SH-SY5Y (cell line): ENCODE measurements around the gene SHTN1.

Source experiments
- GATA2 ChIP-seq: IDR thresholded peaks from 2 replicates; pipeline ENCODE4 v1.6.1; 2011; ENCODE audit warnings: mild to moderate bottlenecking, low read depth, low read length
- GATA3 ChIP-seq: IDR thresholded peaks from 2 replicates; pipeline ENCODE4 v1.6.1; 2011; ENCODE audit warnings: low read depth, mild to moderate bottlenecking, low read length, moderate library complexity

Gene SHTN1

DNA sequence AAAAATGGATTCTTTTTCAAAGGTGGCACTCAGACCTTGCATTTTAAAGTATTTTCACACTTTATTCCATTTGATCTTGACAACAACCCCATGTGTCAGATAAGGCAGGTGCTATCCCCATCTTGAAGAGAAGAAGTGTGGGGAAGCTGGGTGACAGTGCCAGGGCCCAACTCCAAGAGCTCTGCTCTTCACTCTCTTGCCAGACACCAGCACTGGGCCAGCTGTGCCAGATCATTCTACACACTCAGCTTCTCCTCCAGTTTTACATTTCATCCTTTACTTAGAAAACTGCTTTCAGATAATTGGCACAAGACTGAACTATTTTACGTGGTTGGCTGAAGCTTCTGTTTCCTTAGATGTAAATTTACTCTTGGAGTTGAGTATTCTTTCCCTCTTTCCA is 91.3 kb downstream of the SHTN1 start:
- TF ChIP-seq GATA2, result no peak
- no peak for TF ChIP-seq GATA3

DNA sequence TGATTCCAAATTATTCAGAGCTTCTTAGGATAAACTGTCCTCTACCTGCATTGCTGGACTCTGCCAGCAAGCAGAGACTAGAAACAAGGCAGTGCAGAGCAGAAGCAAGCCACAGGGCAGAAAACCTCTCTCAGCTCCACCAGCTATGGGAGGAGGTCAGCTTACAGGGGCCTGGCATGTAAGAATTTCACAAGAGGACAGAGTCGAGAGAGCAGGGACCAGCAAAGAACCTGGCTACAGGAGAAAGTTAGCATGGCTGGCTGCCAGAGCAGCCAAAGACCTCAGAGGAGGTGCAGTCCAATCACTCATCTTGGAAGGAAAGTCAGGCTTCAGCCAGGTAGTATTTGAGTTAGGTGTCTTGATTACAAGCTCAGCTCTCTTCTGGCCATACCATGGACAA is 92.8 kb downstream of the SHTN1 start:
- TF ChIP-seq GATA2 (no peak), GATA3 (no peak)

DNA sequence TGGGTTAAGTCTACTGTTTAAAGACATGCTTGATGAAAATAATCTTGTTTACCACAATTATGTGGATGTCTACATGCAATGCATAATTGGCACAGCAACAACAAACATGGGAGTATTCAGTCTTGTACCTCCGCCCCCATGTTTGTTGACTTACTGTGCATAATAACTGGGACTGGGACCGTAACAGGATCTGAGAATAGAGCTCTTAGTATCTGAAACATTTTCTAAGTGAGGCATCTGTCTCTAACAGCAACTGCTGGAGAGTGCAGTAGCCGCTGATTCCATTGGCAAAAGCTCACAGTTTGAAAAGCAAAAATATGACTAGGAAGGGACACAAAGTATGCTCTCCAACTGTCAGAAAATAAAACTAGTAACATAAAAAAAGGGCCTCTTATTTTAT is 94.1 kb downstream of the SHTN1 start:
- TF ChIP-seq GATA2 (no peak), GATA3 (no peak)

DNA sequence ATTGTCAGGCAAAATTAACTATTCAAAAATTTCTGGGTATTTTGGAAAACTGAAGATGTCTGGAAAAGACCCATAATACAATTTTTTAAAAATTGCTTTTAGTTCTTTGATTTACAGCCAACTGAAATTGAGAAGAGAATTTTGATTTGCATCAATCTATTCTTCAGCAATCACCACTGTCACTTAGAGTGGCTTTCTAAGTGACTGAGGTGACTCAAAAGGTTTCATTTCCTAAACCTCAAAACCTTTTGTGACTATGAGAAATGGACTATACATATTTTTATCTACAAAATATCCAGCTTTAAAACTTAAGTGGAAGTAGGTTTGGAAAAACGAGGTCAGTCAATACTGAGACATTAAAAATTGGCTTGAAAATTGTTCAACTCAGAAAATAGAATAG is 95.7 kb downstream of the SHTN1 start:
- TF ChIP-seq GATA2 (no peak), GATA3 (no peak)

DNA sequence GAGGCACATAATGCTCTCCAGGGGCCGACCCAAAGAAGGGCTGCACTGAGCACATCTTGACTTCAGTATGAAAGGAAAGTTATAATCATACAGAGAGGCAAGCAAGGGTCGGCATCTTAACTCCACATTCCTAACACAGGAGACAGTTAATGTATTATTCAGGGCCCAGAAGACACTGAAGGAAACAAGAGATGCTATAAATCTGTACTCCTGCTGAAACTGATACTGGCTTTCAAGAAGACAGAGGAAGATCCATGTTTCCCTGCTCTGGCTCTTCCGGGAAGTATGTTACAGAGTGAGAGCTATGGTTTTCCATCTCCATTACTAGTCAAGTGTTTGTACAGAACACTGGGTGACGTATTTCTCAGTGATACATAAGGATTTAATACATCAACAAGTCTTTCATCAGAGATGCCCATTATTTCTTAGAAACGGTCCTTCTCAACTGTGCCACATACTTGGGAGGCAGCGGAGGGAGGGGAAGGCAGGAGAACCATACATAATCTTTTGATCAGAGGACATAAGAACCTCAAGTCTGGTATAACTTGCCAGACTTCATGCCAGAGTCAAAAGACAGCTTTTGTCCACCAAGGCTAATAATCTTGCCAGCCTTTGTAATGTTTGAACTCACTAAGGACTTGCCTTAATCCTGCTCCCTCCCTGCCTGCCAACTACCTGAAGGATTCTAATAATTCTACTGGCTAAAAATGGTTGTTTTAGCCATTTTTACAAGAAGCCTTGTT is 97.6 kb downstream of the SHTN1 start:
- TF ChIP-seq GATA2 (no peak), GATA3 (no peak)

DNA sequence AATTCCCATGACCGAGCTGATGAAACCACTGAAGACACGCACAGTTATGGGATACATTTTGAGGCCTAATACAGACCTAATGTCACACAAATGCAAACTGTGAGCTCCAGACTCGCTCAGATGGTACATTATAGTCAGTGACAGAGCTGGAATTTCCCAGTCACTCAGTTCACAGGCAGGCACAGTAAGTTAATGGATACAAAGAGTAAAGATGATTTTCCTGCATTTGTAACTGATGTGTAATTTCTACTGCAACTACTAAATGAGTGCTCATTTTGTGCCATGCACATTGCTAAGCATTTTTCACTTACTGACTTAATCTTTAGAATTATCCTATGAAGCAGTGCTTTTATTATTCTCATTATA is 99.2 kb downstream of the SHTN1 start:
- TF ChIP-seq GATA3, result no peak
- no peak for TF ChIP-seq GATA2

DNA sequence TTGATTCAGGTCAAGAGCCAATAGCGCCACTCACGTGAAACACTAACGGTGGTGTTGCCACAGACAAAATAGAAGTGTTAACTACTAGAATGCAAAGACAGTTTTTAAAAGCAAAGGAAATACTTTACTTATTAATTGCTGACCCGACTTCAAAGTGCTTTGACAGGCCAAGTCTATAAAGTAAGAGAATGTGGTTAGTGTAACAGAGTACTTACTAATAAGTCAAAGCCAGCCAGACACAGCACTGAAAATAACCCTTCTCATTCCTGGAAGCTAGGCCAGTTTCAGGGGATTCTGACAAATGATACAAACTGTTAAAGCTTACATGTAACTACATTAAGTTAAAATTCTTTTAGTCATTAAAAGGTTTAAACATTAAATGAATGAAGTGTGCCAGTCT is 105.4 kb downstream of the SHTN1 start:
- no peak for TF ChIP-seq GATA2
- no peak for TF ChIP-seq GATA3

DNA sequence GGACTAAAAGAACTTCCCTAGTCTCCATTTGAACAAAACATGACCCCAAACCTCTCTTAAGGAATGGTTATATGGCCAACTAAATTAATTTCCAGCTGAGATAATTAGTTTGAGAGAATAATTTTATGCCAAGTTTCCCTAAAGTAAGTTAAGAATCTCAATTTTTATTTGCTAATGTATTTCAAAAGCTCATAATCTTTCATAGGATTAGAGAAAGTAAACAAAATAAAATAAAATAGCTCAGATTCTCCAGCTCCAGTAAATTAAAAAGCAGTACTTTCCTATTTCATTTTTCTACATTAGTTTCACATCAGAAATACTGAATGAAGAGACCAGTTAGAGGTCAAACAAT is 111.3 kb downstream of the SHTN1 start:
- TF ChIP-seq GATA3, result no peak
- TF ChIP-seq GATA2, result no peak

DNA sequence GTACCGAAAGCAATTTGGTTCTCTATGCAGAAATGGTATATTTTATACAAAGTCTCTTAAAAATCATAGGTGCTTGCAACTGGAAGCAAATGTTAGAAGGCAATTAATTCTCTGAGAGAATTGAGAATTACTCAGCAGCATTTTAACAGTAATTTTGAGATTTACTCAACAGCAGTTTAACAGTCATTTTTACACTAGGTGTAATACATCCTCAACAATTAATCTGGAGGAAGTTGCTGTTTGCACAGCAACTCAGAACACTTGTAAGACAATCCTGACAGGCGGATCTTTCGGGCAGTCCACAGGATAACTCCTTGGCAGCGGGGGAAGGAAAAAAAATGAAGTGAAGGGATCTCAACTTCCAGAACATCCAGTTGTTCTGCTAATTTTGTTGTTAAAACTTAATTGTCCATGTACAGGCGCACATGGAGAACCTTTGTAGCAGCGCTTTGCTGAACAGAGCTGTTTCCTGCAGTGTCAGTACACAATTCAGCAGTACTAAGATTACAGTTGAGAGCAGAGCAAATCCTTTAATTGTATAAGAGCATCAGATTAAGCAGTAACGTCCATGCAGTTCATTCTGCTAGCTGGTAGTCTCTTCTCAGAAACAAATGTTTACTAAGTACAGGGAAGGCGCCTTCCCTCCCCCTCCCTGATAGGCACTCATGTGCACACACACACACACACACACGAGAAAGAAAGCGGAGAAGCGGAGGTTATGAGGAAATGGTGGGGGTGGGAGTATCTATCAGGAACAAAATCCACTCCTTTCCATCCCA is 111.9 kb downstream of the SHTN1 start:
- TF ChIP-seq GATA2 (no peak), GATA3 (no peak)

DNA sequence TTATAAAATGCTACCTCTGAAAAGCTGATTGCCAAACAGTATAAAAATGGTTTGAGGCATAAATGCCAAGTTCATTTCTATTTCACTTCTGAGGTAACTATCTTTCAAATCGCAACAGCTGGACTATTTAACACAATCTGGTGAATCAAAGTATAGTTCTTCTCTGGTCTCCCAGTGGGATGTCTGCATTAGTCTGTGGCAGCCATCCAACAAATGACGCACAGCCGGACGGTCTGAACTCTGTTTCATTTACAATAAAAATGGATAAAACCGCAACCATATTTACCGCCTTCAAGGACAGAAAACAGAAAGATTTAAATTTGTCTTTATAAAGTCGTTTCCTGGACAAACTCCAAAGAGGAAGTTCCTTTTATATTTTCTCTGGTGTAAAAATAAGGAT is 113.8 kb downstream of the SHTN1 start:
- TF ChIP-seq GATA2, result peak; percentile 95
- TF ChIP-seq GATA3, result peak; percentile 95

DNA sequence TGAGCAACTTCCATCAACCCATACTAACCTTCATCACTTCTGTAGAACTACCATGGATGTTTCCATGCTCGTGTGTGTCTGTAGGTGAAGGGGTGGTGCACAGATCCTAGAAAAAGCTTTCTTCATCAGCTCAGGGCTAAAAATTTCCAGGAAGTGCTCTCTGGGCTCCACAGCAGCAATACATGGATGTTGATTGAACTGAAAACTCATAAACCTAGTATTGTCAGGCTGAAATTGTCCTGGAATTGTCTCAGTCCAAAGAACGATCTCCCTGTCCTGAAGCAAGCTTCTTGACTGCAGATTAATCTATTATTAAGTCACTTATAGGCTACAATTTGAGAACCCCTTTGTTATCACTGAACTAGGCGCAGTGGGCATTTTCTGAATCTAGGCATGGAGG is 115.9 kb downstream of the SHTN1 start:
- TF ChIP-seq GATA3 (no peak), GATA2 (no peak)

DNA sequence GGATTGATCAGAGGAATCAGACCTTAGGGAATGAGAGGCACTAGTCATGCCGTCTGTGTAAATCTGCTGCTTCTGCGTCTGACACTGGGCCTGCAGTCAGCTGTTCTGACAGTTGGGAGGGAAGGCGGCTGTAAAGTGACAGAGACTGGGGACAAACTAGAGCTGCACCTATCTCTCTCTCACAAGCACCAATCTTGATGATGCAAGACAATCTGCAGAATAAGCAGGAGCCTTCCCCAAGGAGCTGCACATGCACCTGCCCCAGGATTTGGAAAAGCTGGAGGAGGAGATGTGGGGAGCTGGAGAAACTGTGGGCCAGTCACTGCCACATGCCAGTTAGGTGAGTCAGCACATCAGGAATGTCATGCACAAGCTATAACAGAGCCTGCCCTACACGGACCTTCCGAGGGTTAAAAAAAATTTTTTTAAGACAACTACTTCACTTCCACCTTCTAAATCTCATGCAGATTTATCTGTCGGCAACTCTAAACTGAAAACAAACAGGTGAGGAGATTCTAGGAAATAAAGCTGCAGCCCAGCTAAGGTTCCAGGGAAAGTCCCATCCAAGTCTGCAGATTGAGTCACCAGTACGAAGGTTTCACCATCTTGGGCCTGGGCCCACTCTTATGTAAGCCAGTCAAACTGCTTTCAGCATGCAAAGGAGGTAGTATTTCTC is 116.5 kb downstream of the SHTN1 start:
- TF ChIP-seq GATA2 (no peak), GATA3 (no peak)

DNA sequence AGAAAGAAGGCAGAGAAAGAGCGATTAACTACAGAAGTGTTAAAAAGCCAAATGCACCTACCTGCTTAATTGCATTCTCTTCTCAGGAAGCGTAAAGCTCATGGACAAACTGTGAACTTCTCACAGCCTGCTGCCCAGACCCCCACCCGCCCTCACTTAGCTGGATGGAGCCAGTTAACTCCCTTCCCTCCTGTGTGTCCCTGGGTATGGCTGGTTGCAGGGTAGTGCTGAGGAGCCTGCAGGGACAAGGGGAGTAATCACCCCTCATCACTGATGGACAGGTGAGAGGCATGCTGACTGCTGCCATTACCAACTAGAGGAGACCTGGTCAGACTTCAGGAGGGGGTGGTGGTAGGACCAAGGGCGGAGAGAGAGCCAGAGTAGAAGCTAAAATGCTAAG is 118.2 kb downstream of the SHTN1 start:
- no peak for TF ChIP-seq GATA2
- TF ChIP-seq GATA3, result no peak

DNA sequence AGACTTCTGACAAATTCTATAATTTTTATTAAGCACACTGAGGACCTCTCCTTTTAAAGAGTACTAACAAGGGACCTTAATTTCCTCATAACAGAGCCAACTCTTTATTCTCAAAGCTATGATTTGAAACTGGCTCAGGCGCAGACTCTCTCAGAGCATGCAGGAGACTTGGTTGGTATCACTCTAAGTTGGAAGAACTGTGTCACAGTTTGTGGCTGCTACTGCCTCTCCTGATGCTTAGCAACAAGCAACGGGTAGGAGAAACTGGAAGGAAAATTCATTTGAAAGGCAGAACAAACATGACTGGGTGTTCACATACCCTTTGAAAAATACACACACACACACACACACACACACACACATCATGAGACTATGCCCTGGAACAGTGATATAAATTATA is 122.3 kb downstream of the SHTN1 start:
- no peak for TF ChIP-seq GATA2
- TF ChIP-seq GATA3, result no peak

DNA sequence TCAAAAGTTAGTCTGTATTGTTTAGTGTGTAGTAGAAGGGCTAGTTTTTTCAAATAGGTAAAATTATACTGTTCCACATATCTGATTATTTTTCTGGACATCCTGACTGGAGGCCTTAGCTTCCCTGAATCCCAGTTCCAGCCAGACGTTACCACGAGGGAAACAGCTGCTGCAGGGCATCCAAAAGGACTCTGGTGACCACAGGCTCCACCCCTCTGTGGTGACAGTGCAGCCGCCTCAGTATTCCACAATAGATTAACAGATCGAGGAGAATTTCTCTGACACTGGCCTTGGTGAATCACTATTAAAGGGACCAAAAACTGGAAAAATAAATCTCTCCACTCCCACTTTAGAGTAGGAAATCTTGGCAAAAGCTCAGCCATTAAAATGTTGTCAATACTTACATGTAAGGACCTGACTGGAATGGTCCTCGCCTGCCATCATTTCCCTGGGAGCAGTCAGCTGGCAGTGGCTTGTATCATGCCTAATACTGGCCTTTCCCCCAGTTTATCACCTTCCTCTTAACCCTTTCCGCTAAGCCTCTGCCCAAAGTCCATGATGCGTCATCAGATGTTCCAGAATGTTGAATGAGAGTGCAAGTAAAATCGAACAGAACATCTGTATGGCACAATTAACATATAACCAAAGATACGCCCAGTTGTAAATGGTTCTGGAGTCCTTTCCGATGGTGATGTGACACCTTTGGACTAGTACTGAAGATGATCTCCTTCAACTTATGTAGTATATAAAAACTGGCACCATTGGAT is 124.1 kb downstream of the SHTN1 start:
- TF ChIP-seq GATA2 (no peak), GATA3 (no peak)

DNA sequence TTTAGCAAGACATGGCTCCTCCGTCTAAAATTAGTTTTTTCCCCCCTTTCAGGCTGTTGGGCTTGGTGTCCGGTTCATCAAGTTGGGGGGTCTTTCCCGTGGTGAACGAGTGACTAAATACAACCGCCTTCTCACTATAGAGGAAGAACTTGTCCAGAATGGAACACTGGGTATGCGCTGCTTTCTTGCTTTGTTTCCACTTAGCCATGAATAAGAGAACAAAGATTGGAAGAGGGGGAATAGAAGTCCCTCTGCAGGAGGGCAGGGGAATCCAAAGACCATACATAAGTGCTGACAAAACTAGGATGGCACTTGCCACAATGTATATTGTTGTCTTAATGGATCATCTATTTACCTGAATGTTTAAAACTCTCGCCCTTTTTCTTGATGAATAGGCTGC is 125.2 kb downstream of the SHTN1 start:
- TF ChIP-seq GATA2, result no peak
- TF ChIP-seq GATA3, result no peak

DNA sequence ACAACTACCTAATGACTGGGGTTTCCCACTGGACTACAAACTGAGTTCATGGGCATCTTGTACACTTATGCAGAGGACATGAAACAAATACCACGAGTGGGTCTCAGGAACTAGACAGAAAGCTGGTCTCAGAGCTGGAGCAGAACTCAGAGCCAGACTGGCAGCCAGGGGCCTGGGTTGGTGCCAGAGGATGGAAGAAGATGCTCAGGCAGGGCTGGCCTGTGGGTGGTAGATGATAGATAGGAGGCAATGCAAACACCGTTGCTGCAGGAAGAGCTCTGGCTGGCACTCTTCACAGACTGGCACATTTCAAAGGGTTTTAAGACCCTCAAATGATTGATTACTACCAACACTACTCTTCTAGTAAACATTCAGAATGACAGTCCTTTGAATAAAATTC is 126.9 kb downstream of the SHTN1 start:
- TF ChIP-seq GATA2 (peak; percentile 51), GATA3 (no peak)
